ENCODE data around the gene DCTN3. TPM values are rescaled to one million over a fixed set of nuclear protein-coding genes. Genes with fewer than 3 reads are reported as not detected.

Gene DCTN3
- polyA plus RNA-seq, 3 donors from 2014 or later = 201 to 315 (median 268) TPM

GRCh38 chr9:34566322-34566721, 54.0 kb downstream of the DCTN3 start:
- Mint-ChIP-seq H3K4me3 (no peak overlapping the region), H3K36me3 (no peaks in the 10 kb centered on the region), H3K27ac (no peak overlapping the region), H3K9me3 (peaks cover 0 to 2% (median 0%) of the 10 kb centered on the region in 6 donors), H3K4me1 (no peaks in the 10 kb centered on the region), H3K27me3 (ENCODE audit: low read depth in 3 of 3) (peaks cover 7 to 26% (median 11%) of the 10 kb centered on the region in 3 donors)
- no peak for DNase-seq

- Mint-ChIP-seq H3K36me3 (no peaks in the 10 kb centered on the region), H3K4me3 (no peak overlapping the region), H3K27ac (no peak overlapping the region), H3K4me1 (no peaks in the 10 kb centered on the region), H3K27me3 (ENCODE audit: low read depth in 3 of 3) (peaks cover 10 to 26% (median 13%) of the 10 kb centered on the region in 3 donors), H3K9me3 (peaks cover 0 to 2% (median 0%) of the 10 kb centered on the region in 6 donors)
- no peak for DNase-seq
These were observed 54.4 kb downstream of the DCTN3 start for GRCh38 chr9:34565856-34566255.

GRCh38 chr9:34564617-34565016, 55.7 kb downstream of the DCTN3 start:
- Mint-ChIP-seq H3K27me3 (ENCODE audit: low read depth in 3 of 3) (peaks cover 11 to 27% (median 12%) of the 10 kb centered on the region in 3 donors), H3K36me3 (peaks cover 0 to 4% (median 0%) of the 10 kb centered on the region in 3 donors), H3K4me1 (no peaks in the 10 kb centered on the region), H3K4me3 (no peak overlapping the region), H3K9me3 (peaks cover 0 to 2% (median 0%) of the 10 kb centered on the region in 6 donors), H3K27ac (no peak overlapping the region)
- no peak for DNase-seq

Other genes with a start within 250 kb of the DCTN3 start
- under 1 TPM in 2 of 3 donors, not detected in 1; 0.30 to 0.69 TPM for gene MYORG, start 243.6 kb downstream of the DCTN3 start, polyA plus RNA-seq
- gene FAM219A, start 161.9 kb downstream of the DCTN3 start, polyA plus RNA-seq = 1 to 10 TPM in 2 of 3 donors, under 1 TPM in 1; 0.25 to 2.6 (median 1.6) TPM
- gene DNAI1, start 161.7 kb downstream of the DCTN3 start, polyA plus RNA-seq = not detected
- gene ENHO, start 97.5 kb downstream of the DCTN3 start, polyA plus RNA-seq = 10 to 100 TPM in 1 of 3 donors, 1 to 10 TPM in 1, under 1 TPM in 1; 1.00 to 11.3 (median 9.2) TPM
- gene CNTFR, start 30.8 kb downstream of the DCTN3 start, polyA plus RNA-seq = not detected
- gene RPP25L, start 8.4 kb downstream of the DCTN3 start, polyA plus RNA-seq = 10 to 100 TPM; 42.3 to 52.0 (median 43.4) TPM
- gene ARID3C, start 8.6 kb upstream of the DCTN3 start, polyA plus RNA-seq = not detected
- gene SIGMAR1, start 17.3 kb upstream of the DCTN3 start, polyA plus RNA-seq = 100 to 1,000 TPM in 1 of 3 donors, 10 to 100 TPM in 2; 75.8 to 135 (median 85.2) TPM
- gene GALT, start 26.2 kb upstream of the DCTN3 start, polyA plus RNA-seq = 10 to 100 TPM; 43.7 to 61.2 (median 47.3) TPM
- gene IL11RA, start 31.7 kb upstream of the DCTN3 start, polyA plus RNA-seq = 10 to 100 TPM in 1 of 3 donors, 1 to 10 TPM in 2; 2.9 to 14.0 (median 5.0) TPM
- not detected for gene CCL27, start 42.2 kb upstream of the DCTN3 start, polyA plus RNA-seq
- gene CCL19, start 70.8 kb upstream of the DCTN3 start, polyA plus RNA-seq = not detected
- gene CCL21, start 89.6 kb upstream of the DCTN3 start, polyA plus RNA-seq = not detected

Data from immature natural killer cell (primary cell).